ENCODE data around the gene DHRSX.

DHRSX gene

DNA sequence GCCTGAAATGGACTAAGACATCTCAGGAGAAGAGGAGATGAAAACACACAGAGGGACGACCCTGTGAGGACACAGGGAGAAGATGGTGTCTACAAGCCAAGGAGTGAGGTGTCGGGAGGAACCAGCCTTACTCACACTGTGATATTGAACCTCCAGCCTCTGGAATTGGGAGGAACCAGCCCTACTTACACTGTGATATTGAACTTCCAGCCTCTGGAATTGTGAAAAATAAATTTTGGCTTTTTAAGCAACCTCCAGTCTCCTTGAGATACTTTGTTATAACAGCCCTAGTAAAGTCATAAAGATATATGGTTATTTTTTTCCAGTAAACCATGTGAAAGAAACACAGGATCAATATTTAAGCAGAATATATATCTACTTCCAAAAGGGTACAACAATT lies 76.5 kb downstream of the DHRSX start:
- ATAC-seq: no peak
- TF ChIP-seq, protein P1, sequence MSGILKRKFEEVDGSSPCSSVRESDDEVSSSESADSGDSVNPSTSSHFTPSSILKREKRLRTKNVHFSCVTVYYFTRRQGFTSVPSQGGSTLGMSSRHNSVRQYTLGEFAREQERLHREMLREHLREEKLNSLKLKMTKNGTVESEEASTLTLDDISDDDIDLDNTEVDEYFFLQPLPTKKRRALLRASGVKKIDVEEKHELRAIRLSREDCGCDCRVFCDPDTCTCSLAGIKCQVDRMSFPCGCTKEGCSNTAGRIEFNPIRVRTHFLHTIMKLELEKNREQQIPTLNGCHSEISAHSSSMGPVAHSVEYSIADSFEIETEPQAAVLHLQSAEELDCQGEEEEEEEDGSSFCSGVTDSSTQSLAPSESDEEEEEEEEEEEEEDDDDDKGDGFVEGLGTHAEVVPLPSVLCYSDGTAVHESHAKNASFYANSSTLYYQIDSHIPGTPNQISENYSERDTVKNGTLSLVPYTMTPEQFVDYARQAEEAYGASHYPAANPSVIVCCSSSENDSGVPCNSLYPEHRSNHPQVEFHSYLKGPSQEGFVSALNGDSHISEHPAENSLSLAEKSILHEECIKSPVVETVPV (CRISPR knock-in tag; IDR thresholded peaks at IDR 0.05): no peak
- TF ChIP-seq GLIS3 (CRISPR knock-in tag; IDR thresholded peaks at IDR 0.05) (no peak), ZC3H10 (CRISPR knock-in tag; IDR thresholded peaks at IDR 0.05) (no peak), ZFP30 (CRISPR knock-in tag; IDR thresholded peaks at IDR 0.05) (no peak), ZFP3 (CRISPR knock-in tag; IDR thresholded peaks at IDR 0.05) (no peak), CSDC2 (CRISPR knock-in tag; IDR thresholded peaks at IDR 0.05) (no peak), ISL1 (CRISPR knock-in tag; IDR thresholded peaks at IDR 0.05) (no peak)
- TF ChIP-seq, protein P2, sequence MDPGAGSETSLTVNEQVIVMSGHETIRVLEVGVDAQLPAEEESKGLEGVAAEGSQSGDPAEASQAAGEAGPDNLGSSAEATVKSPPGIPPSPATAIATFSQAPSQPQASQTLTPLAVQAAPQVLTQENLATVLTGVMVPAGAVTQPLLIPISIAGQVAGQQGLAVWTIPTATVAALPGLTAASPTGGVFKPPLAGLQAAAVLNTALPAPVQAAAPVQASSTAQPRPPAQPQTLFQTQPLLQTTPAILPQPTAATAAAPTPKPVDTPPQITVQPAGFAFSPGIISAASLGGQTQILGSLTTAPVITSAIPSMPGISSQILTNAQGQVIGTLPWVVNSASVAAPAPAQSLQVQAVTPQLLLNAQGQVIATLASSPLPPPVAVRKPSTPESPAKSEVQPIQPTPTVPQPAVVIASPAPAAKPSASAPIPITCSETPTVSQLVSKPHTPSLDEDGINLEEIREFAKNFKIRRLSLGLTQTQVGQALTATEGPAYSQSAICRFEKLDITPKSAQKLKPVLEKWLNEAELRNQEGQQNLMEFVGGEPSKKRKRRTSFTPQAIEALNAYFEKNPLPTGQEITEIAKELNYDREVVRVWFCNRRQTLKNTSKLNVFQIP (CRISPR knock-in tag; IDR thresholded peaks at IDR 0.05; ENCODE audit: borderline replicate concordance, low read depth): no peak

DNA sequence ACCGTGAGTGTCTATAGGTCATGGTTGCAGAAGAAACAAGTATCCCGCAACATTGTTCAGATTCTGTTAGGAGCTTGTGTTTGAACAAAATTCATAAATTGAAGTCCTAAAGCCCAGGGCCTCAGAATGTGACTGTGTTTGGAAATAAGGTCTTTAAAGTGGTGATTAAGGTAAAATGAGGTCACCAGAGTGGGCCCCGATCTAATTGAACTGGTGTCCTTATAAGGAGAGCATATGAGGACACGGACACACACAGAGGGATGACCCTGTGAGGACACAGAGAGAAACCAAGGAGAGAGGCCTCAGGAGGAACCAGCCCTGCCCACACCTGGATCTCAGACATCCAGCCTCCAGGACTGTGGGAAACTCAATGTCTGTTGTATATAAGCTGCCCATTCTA lies 76.9 kb downstream of the DHRSX start:
- no peak for TF ChIP-seq OSR1 (CRISPR knock-in tag; IDR thresholded peaks at IDR 0.05)
- no peak for TF ChIP-seq ZFP30 (CRISPR knock-in tag; IDR thresholded peaks at IDR 0.05)
- no peak for TF ChIP-seq ESRRG (CRISPR knock-in tag; IDR thresholded peaks at IDR 0.05)
- TF ChIP-seq, protein P3, sequence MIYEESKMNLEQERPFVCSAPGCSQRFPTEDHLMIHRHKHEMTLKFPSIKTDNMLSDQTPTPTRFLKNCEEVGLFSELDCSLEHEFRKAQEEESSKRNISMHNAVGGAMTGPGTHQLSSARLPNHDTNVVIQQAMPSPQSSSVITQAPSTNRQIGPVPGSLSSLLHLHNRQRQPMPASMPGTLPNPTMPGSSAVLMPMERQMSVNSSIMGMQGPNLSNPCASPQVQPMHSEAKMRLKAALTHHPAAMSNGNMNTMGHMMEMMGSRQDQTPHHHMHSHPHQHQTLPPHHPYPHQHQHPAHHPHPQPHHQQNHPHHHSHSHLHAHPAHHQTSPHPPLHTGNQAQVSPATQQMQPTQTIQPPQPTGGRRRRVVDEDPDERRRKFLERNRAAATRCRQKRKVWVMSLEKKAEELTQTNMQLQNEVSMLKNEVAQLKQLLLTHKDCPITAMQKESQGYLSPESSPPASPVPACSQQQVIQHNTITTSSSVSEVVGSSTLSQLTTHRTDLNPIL (CRISPR knock-in tag; IDR thresholded peaks at IDR 0.05; ENCODE audit: low read depth): no peak
- TF ChIP-seq, protein P1 (CRISPR knock-in tag; IDR thresholded peaks at IDR 0.05): no peak
- no peak for TF ChIP-seq GLIS3 (CRISPR knock-in tag; IDR thresholded peaks at IDR 0.05)
- no peak for TF ChIP-seq RARB (CRISPR knock-in tag; IDR thresholded peaks at IDR 0.05)
- no peak for TF ChIP-seq ZC3H10 (CRISPR knock-in tag; IDR thresholded peaks at IDR 0.05)
- TF ChIP-seq, protein P4, sequence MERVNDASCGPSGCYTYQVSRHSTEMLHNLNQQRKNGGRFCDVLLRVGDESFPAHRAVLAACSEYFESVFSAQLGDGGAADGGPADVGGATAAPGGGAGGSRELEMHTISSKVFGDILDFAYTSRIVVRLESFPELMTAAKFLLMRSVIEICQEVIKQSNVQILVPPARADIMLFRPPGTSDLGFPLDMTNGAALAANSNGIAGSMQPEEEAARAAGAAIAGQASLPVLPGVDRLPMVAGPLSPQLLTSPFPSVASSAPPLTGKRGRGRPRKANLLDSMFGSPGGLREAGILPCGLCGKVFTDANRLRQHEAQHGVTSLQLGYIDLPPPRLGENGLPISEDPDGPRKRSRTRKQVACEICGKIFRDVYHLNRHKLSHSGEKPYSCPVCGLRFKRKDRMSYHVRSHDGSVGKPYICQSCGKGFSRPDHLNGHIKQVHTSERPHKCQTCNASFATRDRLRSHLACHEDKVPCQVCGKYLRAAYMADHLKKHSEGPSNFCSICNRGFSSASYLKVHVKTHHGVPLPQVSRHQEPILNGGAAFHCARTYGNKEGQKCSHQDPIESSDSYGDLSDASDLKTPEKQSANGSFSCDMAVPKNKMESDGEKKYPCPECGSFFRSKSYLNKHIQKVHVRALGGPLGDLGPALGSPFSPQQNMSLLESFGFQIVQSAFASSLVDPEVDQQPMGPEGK (CRISPR knock-in tag; IDR thresholded peaks at IDR 0.05; ENCODE audit: borderline replicate concordance): no peak
- TF ChIP-seq ISL1 (CRISPR knock-in tag; IDR thresholded peaks at IDR 0.05): no peak
- TF ChIP-seq TCF4 (CRISPR knock-in tag; IDR thresholded peaks at IDR 0.05; ENCODE audit: borderline replicate concordance): no peak
- no peak for TF ChIP-seq PPARA (CRISPR knock-in tag; IDR thresholded peaks at IDR 0.05; ENCODE audit: borderline replicate concordance)
- no peak for TF ChIP-seq ZNF565 (CRISPR knock-in tag; conservative IDR thresholded peaks at IDR 0.05; ENCODE audit: low read depth)
- ATAC-seq: no peak

DNA sequence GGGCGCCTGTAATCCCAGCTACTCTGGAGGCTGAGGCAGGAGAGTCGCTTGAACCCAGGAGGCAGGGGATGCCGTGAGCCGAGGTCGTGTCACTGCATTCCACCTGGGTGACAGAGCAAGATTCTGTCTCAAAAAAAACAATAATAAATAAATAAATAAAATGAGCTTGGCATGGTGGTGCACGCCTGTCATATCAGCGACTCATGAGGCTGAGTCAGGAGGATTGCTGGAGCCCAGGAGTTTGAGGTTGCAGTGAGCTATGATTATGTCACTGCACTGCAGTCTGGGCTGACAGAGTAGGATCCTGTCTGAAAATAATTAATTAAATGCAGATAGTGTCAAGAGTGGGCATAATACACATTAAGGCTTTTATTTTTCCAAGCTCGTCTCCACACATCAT lies 77.5 kb downstream of the DHRSX start:
- peak; percentile 30; the same call in 2 of the 3 replicates for ATAC-seq
- no peak for TF ChIP-seq RARB (CRISPR knock-in tag; IDR thresholded peaks at IDR 0.05)
- TF ChIP-seq ZFP3 (CRISPR knock-in tag; IDR thresholded peaks at IDR 0.05): no peak
- no peak for TF ChIP-seq ZNF565 (CRISPR knock-in tag; conservative IDR thresholded peaks at IDR 0.05; ENCODE audit: low read depth)
- TF ChIP-seq, protein P1 (CRISPR knock-in tag; IDR thresholded peaks at IDR 0.05): no peak
- TF ChIP-seq, protein P5, sequence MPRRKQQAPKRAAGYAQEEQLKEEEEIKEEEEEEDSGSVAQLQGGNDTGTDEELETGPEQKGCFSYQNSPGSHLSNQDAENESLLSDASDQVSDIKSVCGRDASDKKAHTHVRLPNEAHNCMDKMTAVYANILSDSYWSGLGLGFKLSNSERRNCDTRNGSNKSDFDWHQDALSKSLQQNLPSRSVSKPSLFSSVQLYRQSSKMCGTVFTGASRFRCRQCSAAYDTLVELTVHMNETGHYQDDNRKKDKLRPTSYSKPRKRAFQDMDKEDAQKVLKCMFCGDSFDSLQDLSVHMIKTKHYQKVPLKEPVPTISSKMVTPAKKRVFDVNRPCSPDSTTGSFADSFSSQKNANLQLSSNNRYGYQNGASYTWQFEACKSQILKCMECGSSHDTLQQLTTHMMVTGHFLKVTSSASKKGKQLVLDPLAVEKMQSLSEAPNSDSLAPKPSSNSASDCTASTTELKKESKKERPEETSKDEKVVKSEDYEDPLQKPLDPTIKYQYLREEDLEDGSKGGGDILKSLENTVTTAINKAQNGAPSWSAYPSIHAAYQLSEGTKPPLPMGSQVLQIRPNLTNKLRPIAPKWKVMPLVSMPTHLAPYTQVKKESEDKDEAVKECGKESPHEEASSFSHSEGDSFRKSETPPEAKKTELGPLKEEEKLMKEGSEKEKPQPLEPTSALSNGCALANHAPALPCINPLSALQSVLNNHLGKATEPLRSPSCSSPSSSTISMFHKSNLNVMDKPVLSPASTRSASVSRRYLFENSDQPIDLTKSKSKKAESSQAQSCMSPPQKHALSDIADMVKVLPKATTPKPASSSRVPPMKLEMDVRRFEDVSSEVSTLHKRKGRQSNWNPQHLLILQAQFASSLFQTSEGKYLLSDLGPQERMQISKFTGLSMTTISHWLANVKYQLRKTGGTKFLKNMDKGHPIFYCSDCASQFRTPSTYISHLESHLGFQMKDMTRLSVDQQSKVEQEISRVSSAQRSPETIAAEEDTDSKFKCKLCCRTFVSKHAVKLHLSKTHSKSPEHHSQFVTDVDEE (CRISPR knock-in tag; IDR thresholded peaks at IDR 0.05): no peak
- TF ChIP-seq TOX (CRISPR knock-in tag; IDR thresholded peaks at IDR 0.05; ENCODE audit: borderline replicate concordance): no peak
- TF ChIP-seq ZFP30 (CRISPR knock-in tag; IDR thresholded peaks at IDR 0.05): no peak
- TF ChIP-seq SNAI2 (CRISPR knock-in tag; IDR thresholded peaks at IDR 0.05): no peak
- TF ChIP-seq ZNF70 (CRISPR knock-in tag; IDR thresholded peaks at IDR 0.05): no peak
- no peak for TF ChIP-seq PPARA (CRISPR knock-in tag; IDR thresholded peaks at IDR 0.05; ENCODE audit: borderline replicate concordance)
- TF ChIP-seq TCF4 (CRISPR knock-in tag; IDR thresholded peaks at IDR 0.05; ENCODE audit: borderline replicate concordance): no peak
- TF ChIP-seq OSR1 (CRISPR knock-in tag; IDR thresholded peaks at IDR 0.05): no peak
- TF ChIP-seq, protein P2 (CRISPR knock-in tag; IDR thresholded peaks at IDR 0.05; ENCODE audit: borderline replicate concordance, low read depth): no peak
- TF ChIP-seq, protein P3 (CRISPR knock-in tag; IDR thresholded peaks at IDR 0.05; ENCODE audit: low read depth): no peak
- no peak for TF ChIP-seq ISL1 (CRISPR knock-in tag; IDR thresholded peaks at IDR 0.05)
- no peak for TF ChIP-seq ZNF8 (CRISPR knock-in tag; IDR thresholded peaks at IDR 0.05)

All from SK-N-SH treated with all-trans-retinoic acid at 6 μM for 48 hours (cell line).